Measurements from ENCODE around the gene SASH1.
A peak's percentile ranks its signal among the peaks of the same experiment; 100 is the strongest.

Gene SASH1

GRCh38 chr6:148414836-148415235 is 72.2 kb downstream of the SASH1 start:
- TF ChIP-seq CTCF (conservative IDR thresholded peaks at IDR 0.05; ENCODE audit: low read depth), result no peak
- peak; percentile 68 for DNase-seq (ENCODE audit: low spot score)
- H3K27ac ChIP-seq, result peak overlapping the region; percentile 78
- ChIA-PET POLR2A (ENCODE audit: low non-redundant PET) (no interaction called here), CTCF (interaction anchor here (0.6 kb wide), 1 partner anchor 86 kb away, joined by 4 read pairs; no protein-coding TSS in a partner anchor)

- no peak for TF ChIP-seq CTCF (conservative IDR thresholded peaks at IDR 0.05; ENCODE audit: low read depth)
- POLR2A ChIA-PET (ENCODE audit: low non-redundant PET), result no interaction called here
Measured at GRCh38 chr6:148415511-148416260, 73.0 kb downstream of the SASH1 start.

GRCh38 chr6:148416330-148416965 is 73.8 kb downstream of the SASH1 start:
- no peak for TF ChIP-seq CTCF (conservative IDR thresholded peaks at IDR 0.05; ENCODE audit: low read depth)
- DNase-seq (ENCODE audit: low spot score), result no peak
- H3K27ac ChIP-seq, result no peak overlapping the region
- ChIA-PET POLR2A (ENCODE audit: low non-redundant PET) (no interaction called here), CTCF (no interaction called here)

More at GRCh38 chr6:148415511-148416260, 73.0 kb downstream of the SASH1 start:
- CTCF ChIA-PET, result no interaction called here
- no peak overlapping the region for H3K27ac ChIP-seq
- no peak for DNase-seq (ENCODE audit: low spot score)

GRCh38 chr6:148417045-148417444 is 74.4 kb downstream of the SASH1 start:
- no peak for TF ChIP-seq CTCF (conservative IDR thresholded peaks at IDR 0.05; ENCODE audit: low read depth)
- ChIA-PET CTCF (no interaction called here), POLR2A (ENCODE audit: low non-redundant PET) (no interaction called here)
- H3K27ac ChIP-seq, result no peak overlapping the region
- DNase-seq (ENCODE audit: low spot score), result no peak

GRCh38 chr6:148419430-148419829 is 76.8 kb downstream of the SASH1 start:
- TF ChIP-seq CTCF (conservative IDR thresholded peaks at IDR 0.05; ENCODE audit: low read depth), result no peak
- CTCF ChIA-PET, result no interaction called here
- POLR2A ChIA-PET (ENCODE audit: low non-redundant PET), result no interaction called here
- no peak overlapping the region for H3K27ac ChIP-seq
- DNase-seq (ENCODE audit: low spot score), result no peak

GRCh38 chr6:148422085-148422484 is 79.4 kb downstream of the SASH1 start:
- POLR2A ChIA-PET (ENCODE audit: low non-redundant PET), result no interaction called here
- no peak overlapping the region for H3K27ac ChIP-seq
- CTCF ChIA-PET, result no interaction called here
- no peak for TF ChIP-seq CTCF (conservative IDR thresholded peaks at IDR 0.05; ENCODE audit: low read depth)
- DNase-seq (ENCODE audit: low spot score), result no peak

All from RWPE1 (cell line).